IPS-20b (cell line): ENCODE data around the gene TTC23L.

Experiments
- H3K27ac ChIP-seq: one replicate; pipeline ENCODE4 v1.5.1; 2013; ENCODE audit warnings: low read length
- H3K27me3 ChIP-seq: 2 replicates; pipeline ENCODE4 v1.6.1; 2013; ENCODE audit warnings: mild to moderate bottlenecking, low read length, inconsistent platforms; ENCODE audit not compliant: insufficient read depth
- H3K36me3 ChIP-seq: 2 replicates; pipeline ENCODE4 v1.6.1; 2013; ENCODE audit warnings: low read depth, mild to moderate bottlenecking, inconsistent platforms, low read length, moderate library complexity; ENCODE audit not compliant: insufficient read depth
- H3K4me1 ChIP-seq: 2 replicates; pipeline ENCODE4 v1.6.1; 2013; ENCODE audit warnings: mild to moderate bottlenecking, control low read depth, inconsistent platforms, low read length, moderate library complexity; ENCODE audit not compliant: insufficient read depth
- H3K4me3 ChIP-seq: 2 replicates; pipeline ENCODE4 v1.5.1; 2013; ENCODE audit warnings: mild to moderate bottlenecking, low read length, inconsistent platforms
- H3K9ac ChIP-seq: 2 replicates; pipeline ENCODE4 v1.6.1; 2013; ENCODE audit warnings: low read depth, mild to moderate bottlenecking, inconsistent platforms, low read length, moderate library complexity
- H3K9me3 ChIP-seq: 2 replicates; pipeline ENCODE4 v1.6.1; 2013; ENCODE audit warnings: mild to moderate bottlenecking, low read depth, low read length, inconsistent platforms; ENCODE audit not compliant: insufficient read depth

TTC23L gene

DNA sequence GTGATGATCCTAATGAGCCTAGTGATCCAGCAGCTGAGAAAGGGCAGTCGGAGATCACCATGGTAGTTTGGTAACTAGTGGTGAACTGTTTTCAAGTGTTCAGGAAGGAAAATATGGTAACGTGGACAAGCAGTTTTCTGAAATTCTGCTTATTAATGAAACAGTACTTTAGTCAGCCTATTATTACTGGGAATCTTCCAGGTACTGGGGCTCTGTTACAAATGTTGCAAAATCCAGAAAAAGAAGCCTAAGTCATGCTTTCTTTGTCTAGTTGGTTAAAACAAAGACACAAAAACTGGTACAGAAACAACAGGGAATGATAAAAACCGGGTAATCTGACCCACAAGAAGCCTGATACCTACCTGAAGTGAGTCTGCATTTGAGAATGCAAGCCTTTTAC lies 18.2 kb downstream of the TTC23L start:
- no peak overlapping the region for H3K4me3 ChIP-seq
- H3K27me3 ChIP-seq = no peaks in the 10 kb centered on the region
- no peaks in the 10 kb centered on the region for H3K4me1 ChIP-seq
- H3K9ac ChIP-seq = no peak overlapping the region
- H3K27ac ChIP-seq = no peak overlapping the region
- H3K36me3 ChIP-seq = no peaks in the 10 kb centered on the region
- H3K9me3 ChIP-seq = no peaks in the 10 kb centered on the region

GRCh38 chr5:34857894-34858293 lies 18.9 kb downstream of the TTC23L start:
- H3K4me3 ChIP-seq = no peak overlapping the region
- no peak overlapping the region for H3K9ac ChIP-seq
- no peaks in the 10 kb centered on the region for H3K4me1 ChIP-seq
- H3K9me3 ChIP-seq = no peaks in the 10 kb centered on the region
- no peaks in the 10 kb centered on the region for H3K27me3 ChIP-seq
- H3K36me3 ChIP-seq = no peaks in the 10 kb centered on the region
- no peak overlapping the region for H3K27ac ChIP-seq

DNA sequence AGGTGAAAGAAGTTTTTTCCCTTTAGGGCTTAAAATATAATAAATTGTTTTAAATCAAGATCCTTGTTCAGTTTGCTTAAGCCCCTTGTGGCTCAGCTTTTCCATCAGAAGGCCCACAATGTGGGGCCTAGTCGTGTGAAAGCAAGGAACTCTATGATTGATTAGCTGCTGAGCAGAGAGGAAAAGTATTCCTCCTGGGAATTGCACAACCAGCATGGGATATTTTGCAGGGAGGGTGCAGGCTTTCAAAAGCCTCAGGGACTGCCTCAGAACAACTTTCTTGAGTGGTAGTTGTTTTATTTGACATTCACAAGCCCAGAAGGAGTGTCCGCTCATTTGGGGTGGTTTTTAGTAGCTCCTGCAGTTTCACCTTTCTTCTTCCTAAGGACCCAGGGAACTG lies 19.8 kb downstream of the TTC23L start:
- Histone ChIP-seq H3K4me3 (no peak overlapping the region), H3K9ac (no peak overlapping the region), H3K36me3 (no peaks in the 10 kb centered on the region), H3K4me1 (peaks cover 8% of the 10 kb centered on the region; the same call in 1 of the 2 replicates), H3K27me3 (no peaks in the 10 kb centered on the region), H3K27ac (no peak overlapping the region), H3K9me3 (no peaks in the 10 kb centered on the region)

DNA sequence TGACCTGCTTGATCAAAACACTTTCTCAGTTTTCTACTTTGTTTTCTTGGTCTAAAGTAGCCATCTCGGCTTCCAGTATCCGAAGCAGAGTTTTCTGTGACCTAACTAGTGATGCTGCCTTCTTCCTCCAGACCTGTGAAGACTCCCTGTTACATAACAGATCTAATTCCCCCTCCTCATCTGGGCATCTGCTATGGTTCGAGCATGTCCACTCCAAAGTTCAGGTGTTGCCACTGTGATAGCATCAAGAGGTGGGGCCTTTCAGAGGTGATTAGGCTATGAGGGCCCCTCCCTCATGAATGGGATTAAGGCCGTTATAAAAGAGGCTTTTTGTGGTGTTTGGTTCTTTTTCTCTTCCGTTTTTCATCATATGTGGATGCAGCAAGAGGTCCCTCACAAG lies 20.3 kb downstream of the TTC23L start:
- peaks cover 12% of the 10 kb centered on the region; the same call in 1 of the 2 replicates for H3K4me1 ChIP-seq
- no peaks in the 10 kb centered on the region for H3K36me3 ChIP-seq
- H3K27me3 ChIP-seq = no peaks in the 10 kb centered on the region
- H3K4me3 ChIP-seq = no peak overlapping the region
- H3K9ac ChIP-seq = no peak overlapping the region
- no peaks in the 10 kb centered on the region for H3K9me3 ChIP-seq
- H3K27ac ChIP-seq = no peak overlapping the region

DNA sequence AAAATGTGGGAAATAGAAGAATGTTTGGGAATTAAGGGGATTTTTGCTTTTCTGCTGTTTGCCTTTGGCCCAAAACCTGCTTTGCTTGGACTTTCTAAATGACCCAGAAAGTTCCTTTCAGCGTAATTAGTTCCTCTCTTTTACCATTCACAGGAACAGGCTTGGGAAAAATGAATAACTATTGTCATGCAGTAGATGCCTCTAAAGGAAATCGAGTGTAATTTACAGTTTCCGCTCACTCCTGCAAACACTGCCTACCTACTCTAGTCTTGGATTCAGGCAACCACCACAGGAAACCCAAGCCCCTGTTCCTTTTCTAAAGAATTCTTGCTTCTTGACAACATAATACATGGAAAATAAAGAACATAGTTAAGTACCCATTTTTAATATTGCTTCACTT lies 25.0 kb downstream of the TTC23L start:
- H3K36me3 ChIP-seq = no peaks in the 10 kb centered on the region
- peak overlapping the region; percentile 28 for H3K4me3 ChIP-seq
- H3K9me3 ChIP-seq = no peaks in the 10 kb centered on the region
- H3K27ac ChIP-seq = peak overlapping the region; percentile 29
- H3K4me1 ChIP-seq = peaks cover 27% of the 10 kb centered on the region; the same call in 1 of the 2 replicates
- H3K27me3 ChIP-seq = no peaks in the 10 kb centered on the region
- H3K9ac ChIP-seq = peak overlapping the region; percentile 39; the same call in 1 of the 2 replicates

- Histone ChIP-seq H3K36me3 (no peaks in the 10 kb centered on the region), H3K27me3 (no peaks in the 10 kb centered on the region), H3K4me1 (peaks cover 27% of the 10 kb centered on the region; the same call in 1 of the 2 replicates), H3K4me3 (no peak overlapping the region), H3K9ac (no peak overlapping the region; the same call in 1 of the 2 replicates), H3K9me3 (no peaks in the 10 kb centered on the region), H3K27ac (no peak overlapping the region)
Measured at GRCh38 chr5:34865091-34865490, 26.1 kb downstream of the TTC23L start.

DNA sequence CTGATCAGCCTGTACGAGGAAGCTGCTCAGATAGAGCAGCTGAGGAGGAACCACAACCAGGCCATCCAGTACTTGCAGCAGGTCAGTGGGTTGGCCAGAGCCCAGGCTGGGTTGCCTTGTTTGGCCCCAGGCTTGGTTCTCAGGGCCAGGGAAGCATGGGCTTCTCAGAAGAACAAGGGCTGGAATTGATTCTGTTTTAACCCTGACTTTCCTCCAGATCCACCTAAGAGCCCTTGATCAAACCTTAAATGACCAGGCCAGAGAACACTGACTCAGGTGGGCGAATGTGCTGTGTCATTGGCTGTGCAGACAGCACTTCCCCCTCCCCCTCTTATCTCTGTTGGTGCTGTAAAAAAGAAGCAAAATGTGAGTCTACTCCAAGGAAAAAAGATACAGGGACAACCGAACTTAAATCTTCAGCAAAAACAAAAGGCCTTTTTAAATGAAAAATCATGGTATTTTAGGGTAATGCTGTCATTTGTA lies 28.1 kb downstream of the TTC23L start:
- no peaks in the 10 kb centered on the region for H3K27me3 ChIP-seq
- no peak overlapping the region for H3K27ac ChIP-seq
- peak overlapping the region; percentile 20; the same call in 1 of the 2 replicates for H3K9ac ChIP-seq
- H3K9me3 ChIP-seq = no peaks in the 10 kb centered on the region
- no peak overlapping the region for H3K4me3 ChIP-seq
- peaks cover 27% of the 10 kb centered on the region; the same call in 1 of the 2 replicates for H3K4me1 ChIP-seq
- H3K36me3 ChIP-seq = no peaks in the 10 kb centered on the region

DNA sequence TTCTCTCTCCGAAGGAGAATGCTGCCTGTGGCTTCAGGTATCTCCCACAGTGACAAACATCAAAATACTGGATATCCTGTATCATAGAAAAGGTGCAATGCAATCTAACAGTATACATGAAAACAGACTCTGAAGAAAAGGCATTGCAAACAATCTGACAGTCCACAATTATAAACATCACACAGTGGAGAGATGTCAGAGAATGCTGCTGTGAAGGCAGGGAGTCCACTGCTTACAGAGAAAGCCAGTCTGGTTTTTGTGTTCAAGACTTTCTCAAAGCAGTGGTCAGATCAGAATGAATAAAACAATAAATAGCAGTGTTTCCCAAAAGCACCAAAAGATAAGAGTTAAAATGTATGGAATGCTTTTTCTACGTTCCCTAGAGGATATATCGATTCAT lies 28.7 kb downstream of the TTC23L start:
- Histone ChIP-seq H3K9ac (no peak overlapping the region), H3K4me1 (peaks cover 27% of the 10 kb centered on the region; the same call in 1 of the 2 replicates)

DNA sequence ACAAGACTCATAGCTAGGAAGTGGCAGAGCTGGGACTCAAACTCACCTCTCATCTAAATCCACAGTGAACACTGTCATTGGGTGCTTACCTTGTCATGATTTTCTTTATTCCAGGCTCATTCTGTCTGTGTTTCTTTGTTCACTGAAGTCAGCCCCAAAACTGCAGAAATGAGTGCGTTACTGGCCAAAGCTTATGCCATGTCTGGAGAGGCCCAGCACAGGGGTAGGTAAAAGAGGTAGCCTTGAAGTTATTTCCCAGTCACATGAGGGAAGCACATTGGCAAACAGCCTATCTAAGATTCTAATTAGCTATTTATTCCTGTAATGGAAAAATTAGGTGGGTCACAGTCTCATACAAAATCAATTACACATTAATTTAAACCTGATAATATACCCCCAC lies 29.8 kb downstream of the TTC23L start:
- peaks cover 19% of the 10 kb centered on the region; the same call in 1 of the 2 replicates for H3K4me1 ChIP-seq
- H3K27ac ChIP-seq = no peak overlapping the region
- H3K9me3 ChIP-seq = no peaks in the 10 kb centered on the region
- no peaks in the 10 kb centered on the region for H3K36me3 ChIP-seq
- no peak overlapping the region for H3K4me3 ChIP-seq
- no peaks in the 10 kb centered on the region for H3K27me3 ChIP-seq
- no peak overlapping the region for H3K9ac ChIP-seq

More for the DNA sequence above, 28.7 kb downstream of the TTC23L start:
- no peaks in the 10 kb centered on the region for H3K36me3 ChIP-seq
- H3K9me3 ChIP-seq = no peaks in the 10 kb centered on the region
- H3K4me3 ChIP-seq = no peak overlapping the region
- no peaks in the 10 kb centered on the region for H3K27me3 ChIP-seq
- no peak overlapping the region for H3K27ac ChIP-seq

GRCh38 chr5:34869256-34869655 lies 30.3 kb downstream of the TTC23L start:
- Histone ChIP-seq H3K27ac (no peak overlapping the region), H3K36me3 (no peaks in the 10 kb centered on the region), H3K9me3 (no peaks in the 10 kb centered on the region), H3K27me3 (no peaks in the 10 kb centered on the region), H3K4me1 (peaks cover 15% of the 10 kb centered on the region; the same call in 1 of the 2 replicates), H3K4me3 (no peak overlapping the region), H3K9ac (no peak overlapping the region)

DNA sequence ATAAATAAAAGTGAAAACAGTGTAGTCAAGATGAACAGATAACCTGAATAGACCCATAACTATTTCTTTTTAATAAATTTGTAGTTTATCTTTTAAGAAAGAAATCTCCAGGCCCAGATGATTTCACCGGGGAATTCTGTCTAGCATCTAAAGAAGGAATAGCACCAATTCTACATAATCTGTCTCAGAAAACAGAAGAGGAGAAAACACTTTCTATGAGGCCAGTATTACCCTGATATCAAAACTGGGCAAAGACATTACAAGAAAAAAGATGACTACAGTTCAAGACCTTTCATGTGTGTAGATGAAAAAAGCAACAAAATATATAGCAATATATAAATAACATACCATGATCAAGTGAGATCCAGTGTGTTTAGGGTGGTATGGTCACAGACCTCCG lies 31.4 kb downstream of the TTC23L start:
- Histone ChIP-seq H3K9ac (no peak overlapping the region), H3K9me3 (no peaks in the 10 kb centered on the region), H3K27me3 (no peaks in the 10 kb centered on the region), H3K27ac (no peak overlapping the region), H3K4me1 (peaks cover 5% of the 10 kb centered on the region; the same call in 1 of the 2 replicates), H3K4me3 (no peak overlapping the region), H3K36me3 (no peaks in the 10 kb centered on the region)

- H3K4me1 ChIP-seq = no peaks in the 10 kb centered on the region
- H3K9ac ChIP-seq = no peak overlapping the region
Measured at GRCh38 chr5:34876275-34876674, 37.3 kb downstream of the TTC23L start.

More at GRCh38 chr5:34876275-34876674, 37.3 kb downstream of the TTC23L start:
- H3K27ac ChIP-seq = no peak overlapping the region
- peaks cover 5% of the 10 kb centered on the region; the same call in 1 of the 2 replicates for H3K9me3 ChIP-seq
- H3K27me3 ChIP-seq = no peaks in the 10 kb centered on the region
- no peaks in the 10 kb centered on the region for H3K36me3 ChIP-seq
- no peak overlapping the region for H3K4me3 ChIP-seq
